ENCODE measurements around the gene SLC6A19.
"Not testable (repeated sequence)": the region's sequence is repeated elsewhere in the genome, so short reads cannot be mapped to it uniquely, and the experiment has no call there.

The SLC6A19 gene

DNA sequence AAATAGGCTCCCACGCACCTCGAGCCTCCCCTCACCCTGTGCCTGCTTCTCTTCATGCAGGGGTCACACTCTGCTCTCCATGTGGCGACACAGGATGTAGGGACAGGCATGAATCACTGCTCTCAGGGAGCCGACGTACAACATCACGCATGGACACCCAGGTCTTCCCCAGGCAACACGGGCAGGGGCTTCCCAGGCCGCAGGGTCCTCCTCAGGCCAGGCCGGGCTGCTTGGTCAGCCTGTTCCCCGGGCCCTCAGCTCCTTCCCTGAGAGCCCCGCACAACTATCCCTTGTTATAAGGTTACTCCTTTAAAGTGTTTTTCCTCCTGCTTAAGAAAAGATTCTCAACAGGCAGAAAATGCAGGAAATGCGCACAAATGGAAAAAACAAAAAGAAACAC, 24.8 kb downstream of the SLC6A19 start:
- DNase-seq: no peak

DNA sequence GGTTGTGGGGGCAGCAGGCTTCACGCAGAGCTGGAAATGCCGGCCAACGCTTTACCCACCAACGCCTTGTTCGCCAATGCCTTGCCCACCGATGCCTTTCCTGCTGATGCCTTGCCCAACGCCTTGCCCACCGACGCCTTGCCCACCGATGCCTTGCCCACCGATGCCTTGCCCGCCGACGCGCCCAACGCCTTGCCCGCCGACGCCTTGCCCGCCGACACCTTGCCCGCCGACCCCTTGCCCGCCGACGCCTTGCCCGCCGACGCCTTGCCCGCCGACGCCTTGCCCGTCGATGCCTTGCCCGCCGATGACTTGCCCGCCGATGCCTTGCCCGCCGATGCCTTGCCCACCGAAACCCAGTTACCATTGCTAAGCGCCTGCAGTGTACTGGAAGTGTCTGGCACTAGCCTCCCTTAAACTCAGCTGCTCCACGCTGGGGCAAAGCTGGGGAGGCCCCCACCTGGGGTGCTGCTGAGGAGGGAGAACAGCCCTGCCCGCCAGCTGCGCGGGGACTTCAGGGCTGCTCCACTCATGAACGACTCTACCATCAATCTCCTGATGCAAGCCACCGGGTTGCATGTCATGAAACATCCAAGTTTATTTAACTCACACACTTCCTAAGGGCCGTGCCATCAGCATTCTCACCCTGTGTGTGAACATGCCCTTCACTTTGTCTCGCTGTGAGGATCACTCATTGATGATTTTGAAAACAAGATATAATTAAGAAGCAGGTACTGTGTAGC, 25.6 kb downstream of the SLC6A19 start:
- peak; percentile 59 for DNase-seq

DNA sequence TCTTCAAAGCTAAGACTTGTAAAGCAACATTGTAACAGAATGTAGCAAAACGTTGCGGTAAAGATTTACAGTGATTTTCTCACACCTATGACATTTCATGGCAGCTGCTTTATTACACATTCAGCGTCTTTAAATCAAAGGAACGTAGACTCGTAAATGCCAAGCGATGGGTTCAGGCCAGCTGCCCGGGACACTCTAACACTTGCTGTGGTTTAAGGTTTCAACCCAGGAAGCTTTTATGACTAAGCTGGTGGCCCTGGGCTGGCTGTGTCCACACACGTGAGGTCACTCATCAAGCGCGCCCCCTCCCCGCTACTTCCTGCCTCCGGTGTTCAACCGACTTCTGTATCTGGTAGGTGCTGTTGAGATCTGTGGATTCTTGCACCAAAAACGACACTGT, 26.3 kb downstream of the SLC6A19 start:
- peak; percentile 98 for DNase-seq

GRCh38 chr5:1228120-1228519, 26.7 kb downstream of the SLC6A19 start:
- no peak for DNase-seq

DNA sequence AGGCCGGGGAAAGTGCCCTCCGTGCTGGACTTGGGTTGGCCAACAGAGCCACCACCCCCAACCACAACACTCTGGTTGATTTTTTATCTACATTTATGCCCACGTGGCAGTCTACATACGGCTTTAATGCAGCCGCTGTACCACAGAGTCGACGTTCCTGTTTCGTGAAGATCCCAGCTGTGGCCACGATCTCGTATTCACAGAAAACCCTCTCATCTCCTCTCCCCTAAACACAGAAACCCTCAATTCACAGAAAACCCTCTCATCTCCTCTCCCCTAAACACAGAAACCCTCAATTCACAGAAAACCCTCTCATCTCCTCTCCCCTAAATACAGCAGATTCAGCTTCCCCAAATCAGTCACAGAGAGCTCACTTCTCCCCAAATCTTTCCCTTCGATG, 27.6 kb downstream of the SLC6A19 start:
- DNase-seq: not testable (repeated sequence)

DNA sequence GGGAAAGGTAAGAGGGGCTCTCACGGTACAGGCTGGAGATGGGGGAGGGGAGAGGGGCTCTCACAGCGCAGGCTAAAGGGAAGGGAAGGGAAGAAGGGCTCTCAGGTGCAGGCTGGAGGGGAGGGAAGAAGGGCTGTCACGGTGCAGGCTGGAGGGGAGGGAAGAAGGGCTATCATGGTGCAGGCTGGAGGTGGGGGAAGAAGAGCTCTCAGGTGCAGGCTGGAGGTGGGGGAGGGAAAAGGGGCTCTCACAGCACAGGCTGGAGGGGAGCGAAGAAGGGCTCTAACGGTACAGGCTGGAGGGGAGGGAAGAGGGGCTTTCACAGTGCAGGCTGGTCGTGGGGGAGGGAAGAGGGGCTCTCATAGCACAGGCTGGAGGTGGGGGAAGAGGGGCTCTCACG, 28.4 kb downstream of the SLC6A19 start:
- no peak for DNase-seq

DNA sequence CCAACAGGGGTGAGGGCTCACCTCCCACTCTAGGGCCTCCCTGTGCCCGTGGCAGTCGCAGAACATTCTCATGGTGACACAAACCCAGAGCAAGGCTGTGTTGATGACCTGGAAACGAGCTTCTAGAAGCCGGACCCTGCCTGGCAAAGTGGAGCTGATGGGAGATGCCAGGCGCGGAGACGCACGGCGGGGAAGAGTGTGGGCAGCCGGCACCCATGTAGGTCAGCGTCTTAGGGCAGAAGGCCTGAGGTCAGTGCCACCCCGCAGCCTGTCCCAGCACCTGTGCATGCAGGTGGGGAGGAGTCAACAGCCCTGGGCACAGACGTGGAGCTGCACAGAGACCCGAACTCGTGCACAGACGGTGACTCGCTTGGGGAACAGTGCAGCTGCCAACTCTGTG, 29.2 kb downstream of the SLC6A19 start:
- no peak for DNase-seq

DNA sequence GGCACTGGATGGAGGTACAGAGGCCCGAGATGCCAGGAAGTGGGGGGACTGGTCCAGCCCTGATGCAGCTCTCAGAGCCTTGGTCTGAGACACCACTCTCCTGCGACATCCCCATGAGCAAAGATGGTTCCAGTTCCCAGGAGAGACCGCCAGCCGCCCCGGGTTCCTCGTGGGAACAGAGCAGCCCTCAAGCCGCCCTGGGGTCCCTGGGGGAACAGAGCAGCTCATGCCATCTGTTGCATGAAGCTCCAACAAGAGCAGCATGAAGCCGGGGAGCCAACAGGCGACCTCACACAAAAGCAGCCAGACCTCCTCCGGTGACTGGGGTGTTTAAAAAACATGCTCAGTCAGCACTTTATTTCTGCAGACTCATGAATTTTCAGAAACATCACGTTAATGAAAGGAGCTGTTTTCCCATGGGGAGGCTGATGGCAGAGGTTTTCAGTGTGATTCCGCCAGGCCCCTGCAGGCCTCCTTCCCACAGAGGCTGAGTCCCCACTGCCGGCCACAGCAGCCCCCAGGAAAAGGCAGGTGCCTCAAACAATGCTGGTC, 30.0 kb downstream of the SLC6A19 start:
- DNase-seq: no peak

DNA sequence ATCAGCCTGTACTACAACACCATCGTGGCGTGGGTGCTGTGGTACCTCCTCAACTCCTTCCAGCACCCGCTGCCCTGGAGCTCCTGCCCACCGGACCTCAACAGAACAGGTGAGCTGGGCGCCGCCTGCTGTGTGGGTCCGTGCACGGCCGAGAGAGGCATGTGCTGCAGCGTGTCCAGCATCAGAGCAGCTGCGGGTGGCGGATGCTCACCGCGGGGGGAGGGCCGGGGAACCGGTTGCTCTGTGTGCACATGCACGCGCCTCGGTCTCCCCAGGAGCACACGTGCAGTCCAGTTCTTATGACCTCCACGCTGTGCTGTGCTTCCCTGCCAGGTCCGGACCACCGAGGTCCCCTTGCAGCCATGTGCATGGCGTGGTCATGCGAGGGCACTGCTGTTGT, 31.4 kb downstream of the SLC6A19 start:
- DNase-seq: peak; percentile 87

DNA sequence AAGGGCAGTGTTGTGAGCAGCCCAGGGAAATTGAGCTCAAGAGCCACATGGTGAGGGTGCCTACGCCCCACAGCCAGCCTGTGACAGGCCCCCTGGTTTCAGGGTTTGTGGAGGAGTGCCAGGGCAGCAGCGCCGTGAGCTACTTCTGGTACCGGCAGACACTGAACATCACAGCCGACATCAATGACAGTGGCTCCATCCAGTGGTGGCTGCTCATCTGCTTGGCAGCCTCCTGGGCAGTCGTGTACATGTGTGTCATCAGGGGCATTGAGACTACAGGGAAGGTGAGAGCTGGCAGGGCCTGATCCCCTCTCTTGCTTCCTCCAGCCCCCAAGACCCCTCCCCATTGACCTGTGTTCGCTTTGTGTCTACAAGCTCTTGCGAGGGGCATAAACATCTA, 34.0 kb downstream of the SLC6A19 start:
- DNase-seq: peak; percentile 89

GRCh38 chr5:1235838-1236237, 34.4 kb downstream of the SLC6A19 start:
- DNase-seq: no peak

DNA sequence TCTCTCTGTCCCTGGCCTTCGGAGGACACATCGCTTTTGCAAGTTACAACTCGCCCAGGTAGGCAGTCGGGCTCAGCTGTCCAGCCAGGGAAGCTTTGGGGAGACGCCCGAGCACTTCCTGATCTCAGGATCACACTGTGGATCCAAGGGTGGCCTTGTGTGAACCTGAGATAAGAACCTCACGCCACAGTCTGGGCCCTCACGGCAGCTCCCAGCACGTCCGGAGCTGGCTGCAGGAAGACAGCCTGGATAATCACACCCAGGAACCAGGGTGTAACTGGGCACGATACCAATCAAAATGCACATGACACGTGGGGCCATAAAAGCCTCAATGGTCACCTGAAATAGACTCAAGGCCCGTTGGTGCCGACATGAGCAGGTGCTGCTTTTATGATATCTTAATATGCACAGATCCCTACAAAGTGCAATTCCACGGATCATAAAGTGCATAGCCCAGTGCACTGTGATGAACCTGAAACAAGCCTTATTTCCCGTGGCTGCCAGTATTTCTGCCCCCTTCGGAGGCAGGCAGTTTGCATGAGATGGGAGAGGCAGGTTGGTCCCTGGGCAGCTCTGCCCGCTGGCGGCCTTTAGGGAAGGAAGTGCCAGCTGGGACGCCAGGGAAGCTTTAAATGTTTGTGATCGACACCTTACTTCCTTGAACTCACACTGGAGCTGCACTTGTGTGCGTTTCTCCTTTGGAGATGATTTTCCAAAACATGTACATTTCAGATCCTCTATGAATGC, 38.3 kb downstream of the SLC6A19 start:
- no peak for DNase-seq

DNA sequence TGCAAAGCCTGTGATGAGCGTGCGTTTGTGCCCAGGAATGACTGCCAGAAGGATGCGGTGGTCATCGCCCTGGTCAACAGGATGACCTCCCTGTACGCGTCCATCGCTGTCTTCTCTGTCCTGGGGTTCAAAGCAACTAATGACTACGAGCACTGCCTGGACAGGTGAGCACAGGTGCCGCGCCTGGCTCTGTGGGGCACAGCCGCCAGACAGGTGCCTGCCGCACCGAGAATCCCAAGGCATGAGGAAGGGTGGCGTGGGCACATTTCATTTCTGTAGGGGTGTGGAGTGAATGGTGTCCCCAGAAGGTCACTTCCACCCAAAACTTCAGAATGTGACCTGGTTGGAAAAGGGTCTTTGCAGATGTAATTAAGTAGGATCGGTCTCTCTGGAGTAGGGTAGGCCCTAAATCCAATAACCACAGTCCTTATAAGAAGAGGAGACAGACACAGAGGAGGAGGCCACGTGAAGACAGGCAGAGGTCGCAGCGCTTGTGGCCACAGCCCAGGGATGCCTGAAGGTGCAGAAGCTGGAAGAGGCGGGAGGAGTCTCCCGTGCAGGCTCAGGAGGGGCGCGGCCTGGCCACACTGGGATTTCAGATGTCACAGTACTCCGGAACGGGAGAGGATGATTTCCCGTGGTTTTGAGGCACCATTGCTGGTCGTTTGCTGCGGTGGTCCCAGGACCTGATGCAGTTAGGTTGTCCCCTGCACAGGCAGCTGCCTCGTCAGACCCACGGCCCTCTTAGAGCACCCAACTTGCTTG, 39.3 kb downstream of the SLC6A19 start:
- DNase-seq: peak; percentile 36

- no peak for DNase-seq
These were observed 40.2 kb downstream of the SLC6A19 start for GRCh38 chr5:1241509-1242080.

- peak; percentile 40 for DNase-seq
These were observed 41.5 kb downstream of the SLC6A19 start for GRCh38 chr5:1242733-1243486.

DNA sequence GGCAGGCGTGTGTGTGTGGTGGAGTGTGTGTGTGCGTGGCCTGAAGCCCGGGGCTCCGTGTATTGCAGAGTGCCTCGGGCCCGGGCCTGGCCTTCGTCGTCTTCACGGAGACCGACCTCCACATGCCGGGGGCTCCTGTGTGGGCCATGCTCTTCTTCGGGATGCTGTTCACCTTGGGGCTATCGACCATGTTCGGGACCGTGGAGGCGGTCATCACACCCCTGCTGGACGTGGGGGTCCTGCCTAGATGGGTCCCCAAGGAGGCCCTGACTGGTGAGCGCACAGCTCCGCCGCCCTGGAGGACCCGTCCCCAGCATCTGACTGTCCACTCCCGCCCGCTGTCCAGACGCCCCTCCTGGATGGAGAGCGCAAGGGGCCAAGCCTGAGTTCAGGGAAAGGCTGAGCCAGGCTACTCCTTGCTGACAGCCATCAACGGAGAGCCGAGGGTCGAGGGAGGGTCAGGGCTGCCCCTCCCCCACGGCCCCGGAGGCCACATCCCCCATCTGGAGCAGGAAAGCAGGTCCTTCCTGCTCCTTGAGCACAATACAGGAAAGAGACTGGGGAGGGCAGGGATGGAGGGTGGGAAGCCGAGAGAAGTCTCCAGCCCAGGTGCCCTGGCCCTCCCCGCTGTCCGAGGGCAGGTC, 42.2 kb downstream of the SLC6A19 start:
- no peak for DNase-seq

- no peak for DNase-seq
These were observed 42.9 kb downstream of the SLC6A19 start for GRCh38 chr5:1244255-1244654.

GRCh38 chr5:1244976-1245375, 43.6 kb downstream of the SLC6A19 start:
- no peak for DNase-seq

- DNase-seq: no peak
These were observed 44.6 kb downstream of the SLC6A19 start for GRCh38 chr5:1245905-1246576.

- peak; percentile 89 for DNase-seq
These were observed 45.5 kb downstream of the SLC6A19 start for GRCh38 chr5:1246711-1247431.
